Measurements from ENCODE around the gene IL17F.

DNA sequence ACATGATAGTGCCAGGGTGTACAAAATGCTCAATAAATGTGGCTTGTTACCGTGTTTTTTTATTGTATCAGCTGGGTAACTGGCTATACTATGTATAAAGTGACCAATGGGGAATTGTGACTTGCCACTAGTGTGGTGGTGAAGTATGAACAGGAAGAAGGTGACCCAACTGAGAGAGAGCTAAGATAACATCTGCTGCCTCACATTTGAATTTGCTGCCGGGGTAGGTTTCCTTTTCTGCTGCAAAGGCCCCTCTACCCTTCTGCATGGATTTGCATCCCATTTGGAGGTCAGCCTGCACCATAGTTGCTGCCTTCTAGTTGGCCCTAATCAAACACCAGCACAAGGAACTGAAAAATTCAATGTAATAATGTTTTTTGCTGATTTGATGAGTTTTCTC, 34.1 kb downstream of the IL17F start:
- TF ChIP-seq GABPA (IDR thresholded peaks at IDR 0.05 in 1 of 2, conservative IDR thresholded peaks at IDR 0.05 in 1 of 2) (no peak), YY1 (IDR thresholded peaks at IDR 0.05) (no peak), RXRA (IDR thresholded peaks at IDR 0.05) (no peak), CTCF (IDR thresholded peaks at IDR 0.05; ENCODE audit: low read depth, low read length, missing input control) (no peak), EGR1 (IDR thresholded peaks at IDR 0.05; ENCODE audit: low read depth in 2 of 2) (no peak), TAF1 (conservative IDR thresholded peaks at IDR 0.05) (no peak), ATF3 (IDR thresholded peaks at IDR 0.05) (no peak), MAX (IDR thresholded peaks at IDR 0.05) (no peak), JUND (IDR thresholded peaks at IDR 0.05) (no peak), RAD21 (IDR thresholded peaks at IDR 0.05) (no peak), FOXA1 (IDR thresholded peaks at IDR 0.05) (no peak), REST (IDR thresholded peaks at IDR 0.05) (no peak)

Measured in liver (tissue), 3 donors.